SU-DHL-6 (cell line): Measurements from ENCODE around the gene OR56A1.

ENCODE experiments used
- CTCF ChIP-seq: fragments of 200-600 bp; sonication (generic); IDR thresholded peaks from one replicate; pipeline ENCODE4 v1.5.1; 2017; ENCODE audit warnings: antibody characterized with exemption, mild to moderate bottlenecking, low read length, moderate library complexity; ENCODE audit not compliant: insufficient read depth, poor library complexity, severe bottlenecking
- EZH2phosphoT487 ChIP-seq: fragments of 200-600 bp; sonication (generic), shearing (Covaris generic); conservative IDR thresholded peaks from 2 replicates; pipeline ENCODE4 v1.6.1; 2018; ENCODE audit warnings: mild to moderate bottlenecking, antibody characterized with exemption, low read length, moderate library complexity, mixed read lengths

GRCh38 chr11:6022956-6023355 lies 7.6 kb downstream of the OR56A1 start:
- no peak for TF ChIP-seq CTCF
- no peak for TF ChIP-seq EZH2phosphoT487
